K562 (cell line): ENCODE data around the gene PHF19. TPM values are rescaled to one million over a fixed set of nuclear protein-coding genes. Genes with fewer than 3 reads are reported as not detected.

Experiments
- CBX5 ChIP-seq: IDR thresholded peaks from 2 replicates; pipeline ENCODE4 v1.6.1; 2014; ENCODE audit warnings: low read depth, borderline replicate concordance
- EHMT2 ChIP-seq: fragments of 450-650 bp; IDR thresholded peaks from 2 replicates; pipeline ENCODE4 v1.6.1; 2018; ENCODE audit warnings: antibody characterized with exemption
- KAT2B ChIP-seq: IDR thresholded peaks from one replicate; pipeline ENCODE4 v1.6.1; 2012; ENCODE audit warnings: low read depth, mild to moderate bottlenecking, control low read depth, inconsistent platforms, low read length, moderate library complexity
- MYC ChIP-seq, 2 experiments: fragments of 250-450 bp in 1 of 2; sonication (Bioruptor Pico) in 1 of 2; IDR thresholded peaks; 2 replicates each; pipeline versions ENCODE4 v1.5.1 to v1.6.1; 2012 to 2021; ENCODE audit warnings: low read depth in 2 of 2, borderline replicate concordance in 1 of 2, improper control_type of control experiment in 1 of 2, low read length in 1 of 2, mild to moderate bottlenecking in 1 of 2, moderate library complexity in 1 of 2
- PHTF2 ChIP-seq: fragments of 250-450 bp; sonication (Bioruptor Pico); IDR thresholded peaks from 2 replicates; pipeline ENCODE4 v1.5.0; 2021; ENCODE audit warnings: mild to moderate bottlenecking
- SAFB2 ChIP-seq: fragments of 200-400 bp; formaldehyde crosslinking; IDR thresholded peaks from 2 replicates; pipeline ENCODE4 v1.6.1; 2018; ENCODE audit warnings: borderline replicate concordance, low read length, low read depth, moderate library complexity; ENCODE audit not compliant: severe bottlenecking
- SMARCB1 ChIP-seq: IDR thresholded peaks from 2 replicates; pipeline ENCODE4 v1.6.1; 2011; ENCODE audit warnings: improper control_type of control experiment, low read depth; ENCODE audit not compliant: insufficient read length
- TAF7 ChIP-seq: fragments of 450-650 bp; IDR thresholded peaks from 2 replicates; pipeline ENCODE4 v1.6.1; 2016; ENCODE audit warnings: missing genetic modification characterization, missing compliant biosample characterization
- ZNF384 ChIP-seq: IDR thresholded peaks from 2 replicates; pipeline ENCODE4 v1.6.1; 2012; ENCODE audit warnings: low read depth, low read length, improper control_type of control experiment
- ZNF75A ChIP-seq: fragments of 450-650 bp; formaldehyde crosslinking; IDR thresholded peaks from 2 replicates; pipeline ENCODE4 v1.4.0; 2020; ENCODE audit warnings: mild to moderate bottlenecking
- polyA plus RNA-seq, 8 experiments: library from polyadenylated mRNA; depleted of rRNA in 4 of 8; stranded (reverse) in 5 of 8; unstranded in 3 of 8; fragments of >200 nt; fragmentation: Nextera tagmentation in 2 of 8; fragmentation: Illumina TruSeq in 1 of 8; extraction: Ambion mirVana in 2 of 8; extraction: Trizol in 1 of 8; gene quantifications; 2 replicates each; pipeline versions ENCODE4 v1.2.1 to v1.2.3, GENCODE V29; 2011 to 2014; ENCODE audit warnings: inconsistent platforms in 1 of 8, missing spikeins in 1 of 8
- total RNA-seq, 7 experiments: library from RNA; depleted of rRNA in 6 of 7; stranded (reverse); fragments of >200 nt in 6 of 7; fragmentation: Illumina TruSeq in 2 of 7; extraction: Trizol in 2 of 7; gene quantifications; 2 replicates each; pipeline versions ENCODE4 v1.2.1 to v1.2.3, GENCODE V29; 2011 to 2021; ENCODE audit warnings: low replicate concordance in 1 of 7
- TF ChIP-seq, protein P1 (sequence below): sonication (generic); formaldehyde crosslinking; IDR thresholded peaks from 2 replicates; pipeline ENCODE4 v1.8.1; 2023; ENCODE audit warnings: mild to moderate bottlenecking, missing genetic modification reagents, moderate library complexity

PHF19 gene
- total and polyA plus RNA-seq, 9 of the 15 experiments (the other 6 are each of a cell fraction or from before 2014, with no cell fraction given), result 95.8 to 403 (median 255) TPM

DNA sequence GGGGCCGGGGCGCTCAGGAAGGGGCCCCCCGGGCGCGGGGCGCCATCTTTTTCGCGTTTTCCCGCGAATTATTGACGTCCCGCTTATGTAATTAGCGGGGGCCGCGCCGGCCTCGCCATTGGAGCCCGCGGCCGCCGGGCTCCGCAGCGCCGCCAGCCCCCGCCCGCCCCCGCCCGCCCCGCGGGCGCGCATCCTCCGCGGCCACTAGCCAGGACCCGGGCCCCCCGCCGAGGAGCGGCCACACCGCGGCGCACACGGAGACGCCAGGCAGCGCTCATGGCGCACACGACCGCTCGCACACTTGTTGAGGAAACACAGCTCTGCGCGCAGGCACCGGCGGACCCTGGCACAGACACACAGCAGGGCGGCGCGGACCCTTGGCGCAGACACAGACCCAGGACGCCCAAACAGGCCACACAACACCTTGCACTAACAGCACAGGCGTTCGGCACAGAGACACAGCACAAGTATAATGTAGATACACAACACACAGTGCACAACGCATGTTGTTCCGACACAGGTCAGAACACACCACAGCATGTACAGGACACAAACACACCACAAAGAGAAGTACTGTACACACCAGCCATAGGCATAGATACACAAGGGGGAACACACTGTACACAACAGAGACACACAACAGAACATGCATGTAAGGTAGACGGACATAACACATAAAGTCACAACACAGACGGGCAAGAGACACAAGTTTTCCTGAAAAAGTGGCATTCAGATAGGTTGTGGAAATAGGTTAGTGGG lies 467 bp upstream of the PHF19 start (continued):
- no peak for TF ChIP-seq KAT2B
- TF ChIP-seq, protein P1, sequence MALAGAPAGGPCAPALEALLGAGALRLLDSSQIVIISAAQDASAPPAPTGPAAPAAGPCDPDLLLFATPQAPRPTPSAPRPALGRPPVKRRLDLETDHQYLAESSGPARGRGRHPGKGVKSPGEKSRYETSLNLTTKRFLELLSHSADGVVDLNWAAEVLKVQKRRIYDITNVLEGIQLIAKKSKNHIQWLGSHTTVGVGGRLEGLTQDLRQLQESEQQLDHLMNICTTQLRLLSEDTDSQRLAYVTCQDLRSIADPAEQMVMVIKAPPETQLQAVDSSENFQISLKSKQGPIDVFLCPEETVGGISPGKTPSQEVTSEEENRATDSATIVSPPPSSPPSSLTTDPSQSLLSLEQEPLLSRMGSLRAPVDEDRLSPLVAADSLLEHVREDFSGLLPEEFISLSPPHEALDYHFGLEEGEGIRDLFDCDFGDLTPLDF, result peak; percentile 94
- TF ChIP-seq CBX5, result no peak
- no peak for TF ChIP-seq PHTF2 (CRISPR knock-in tag)
- TF ChIP-seq TAF7 (tag), result no peak
- peak; percentile 94 for TF ChIP-seq MYC (IDR thresholded peaks at IDR 0.05; ENCODE audit: low read depth, low read length)
- TF ChIP-seq MYC (CRISPR knock-in tag; IDR thresholded peaks at IDR 0.05; ENCODE audit: borderline replicate concordance, low read depth), result no peak
- TF ChIP-seq SAFB2, result no peak
- TF ChIP-seq SMARCB1, result no peak
- no peak for TF ChIP-seq EHMT2
- peak; percentile 38; the same call in 1 of the 2 replicates for TF ChIP-seq ZNF384
- TF ChIP-seq ZNF75A (CRISPR knock-in tag), result no peak
- TF ChIP-seq, all 486 proteins: peak for 17
